Heart left ventricle (tissue), 16 donors: ENCODE results near the gene KIFC1. TPM values are rescaled to one million over a fixed set of nuclear protein-coding genes. Genes with fewer than 3 reads are reported as not detected.
A peak's percentile ranks its signal among the peaks of the same experiment; 100 is the strongest.

Experiments used
- ATAC-seq, 4 donors: fragments of 200-7000 bp; cut with Tn5 transposase; one replicate each; pipeline ENCODE4 v1.9.1; 2020 to 2022; ENCODE audit warnings: moderate library complexity in 4 of 4, mild to moderate bottlenecking in 3 of 4, moderate number of reproducible peaks in 1 of 4
- DNase-seq, 5 donors: peaks; one replicate each; pipeline ENCODE4 v3.0.0-alpha.2; 2020
- H3K27ac ChIP-seq, 12 donors: fragments of 200-600 bp; sonication (generic) in 4 of 12; one replicate each; pipeline versions ENCODE4 v1.5.0 to v1.8.0; 2016 to 2022; ENCODE audit warnings: mild to moderate bottlenecking in 2 of 12
- H3K27me3 ChIP-seq, 9 donors: fragments of 200-600 bp; sonication (generic) in 2 of 9; one replicate each; pipeline versions ENCODE4 v1.5.1 to v1.8.0; 2016 to 2022; ENCODE audit warnings: mild to moderate bottlenecking in 3 of 9
- H3K36me3 ChIP-seq, 9 donors: fragments of 200-600 bp; sonication (generic) in 2 of 9; one replicate each; pipeline versions ENCODE4 v1.5.0 to v1.8.0; 2018 to 2022; ENCODE audit warnings: mild to moderate bottlenecking in 2 of 9
- H3K4me1 ChIP-seq, 12 donors: fragments of 200-600 bp; sonication (generic) in 4 of 12; one replicate each; pipeline versions ENCODE4 v1.5.0 to v1.8.0; 2016 to 2022; ENCODE audit warnings: mild to moderate bottlenecking in 3 of 12
- H3K4me3 ChIP-seq, 12 donors: fragments of 200-600 bp; sonication (generic) in 4 of 12; one replicate each; pipeline versions ENCODE4 v1.5.0 to v1.8.0; 2017 to 2022; ENCODE audit warnings: mild to moderate bottlenecking in 9 of 12, moderate library complexity in 4 of 12
- H3K9me3 ChIP-seq, 12 donors: fragments of 200-600 bp; sonication (generic) in 4 of 12; one replicate each; pipeline versions ENCODE4 v1.5.0 to v1.8.0; 2016 to 2022; ENCODE audit warnings: mild to moderate bottlenecking in 1 of 12
- POLR2A ChIP-seq, 2 donors: fragments of 450-650 bp; IDR thresholded peaks; one replicate each; pipeline ENCODE4 v1.6.1; 2017; ENCODE audit warnings: antibody characterized with exemption in 2 of 2, mild to moderate bottlenecking in 2 of 2, moderate library complexity in 2 of 2
- WGBS, 4 donors: extraction: QIAGEN DNeasy Blood & Tissue Kit in 2 of 4; methylation state at CpG; one replicate each; pipeline versions ENCODE4 v1.1.5 to v1.1.7; 2013 to 2018; 5-methylcytosine and 5-hydroxymethylcytosine counted together
- intact Hi-C, 10 donors: fragments of 100-400 bp; cut with DNase I; formaldehyde crosslinking; loops; one replicate each; pipeline versions ENCODE4 v1.11.1 to v1.14.2; 2022
- polyA plus RNA-seq, 2 donors: library from polyadenylated mRNA; stranded (reverse); fragments of 200-250 nt; gene quantifications; one replicate each; pipeline ENCODE4 v1.2.3, GENCODE V29; 2013
- total RNA-seq, 9 donors: library from RNA; depleted of rRNA in 2 of 9; stranded (reverse); fragments of >200 nt in 2 of 9; fragmentation: NEBNext Ultra II Directional in 3 of 9; extraction: Animal tissue kit (Norgen Biotek cat#: 25700) in 3 of 9; gene quantifications; one replicate each; pipeline versions ENCODE4 v1.1.0 to v1.2.4, GENCODE V29; 2016 to 2023
- TF ChIP-seq, protein P1 (sequence below), 12 donors: fragments of 200-600 bp; sonication (generic) in 4 of 12; IDR thresholded peaks; one replicate each; pipeline versions ENCODE4 v1.5.0 to v1.8.0; 2018 to 2022; ENCODE audit warnings: antibody characterized with exemption in 12 of 12, mild to moderate bottlenecking in 5 of 12
- donor health status: ischemic (EF 13 %, LVEDD 7.1; RV severe dilation, severe dysfunction).
- donor health status: healthy with polysubstance abuse.
- donor health status: DM: no; HTN: yes; CAD: no.
- donor health status: DM: no; HTN: no; CAD: no.
- donor health status: ischemic (EF 25% LVEDD 6.9; RV normal size, moderate dysfunction).
- donor health status: ischemic (EF 25% LVEDD 5.7; RV mildly dilated, moderate dysfunction).
- donor health status: healthy.
- donor health status: DM: yes; HTN: yes; CAD: no.
- donor health status: ischemic (EF 35%, LVEDD 5.7; RV mildly dilated, moderate dysfunction).
- donor health status: nonischemic (EF 11% LVEDD 7.7; RV severe dilation, severe dysfunction).
- donor health status: DM: yes; HTN: yes; CAD: no.
- donor health status: PGD.
- donor health status: ischemic (EF 29% LVEDD 5.4; RV normal size, mild dysfunction).
- donor health status: nonischemic (EF 23%, LVEDD 6.1; RV moderate dilation, normal function).

The KIFC1 gene
- total and polyA plus RNA-seq, 11 donors: 0.04 to 7.0 (median 0.69) TPM; not detected in 3

DNA sequence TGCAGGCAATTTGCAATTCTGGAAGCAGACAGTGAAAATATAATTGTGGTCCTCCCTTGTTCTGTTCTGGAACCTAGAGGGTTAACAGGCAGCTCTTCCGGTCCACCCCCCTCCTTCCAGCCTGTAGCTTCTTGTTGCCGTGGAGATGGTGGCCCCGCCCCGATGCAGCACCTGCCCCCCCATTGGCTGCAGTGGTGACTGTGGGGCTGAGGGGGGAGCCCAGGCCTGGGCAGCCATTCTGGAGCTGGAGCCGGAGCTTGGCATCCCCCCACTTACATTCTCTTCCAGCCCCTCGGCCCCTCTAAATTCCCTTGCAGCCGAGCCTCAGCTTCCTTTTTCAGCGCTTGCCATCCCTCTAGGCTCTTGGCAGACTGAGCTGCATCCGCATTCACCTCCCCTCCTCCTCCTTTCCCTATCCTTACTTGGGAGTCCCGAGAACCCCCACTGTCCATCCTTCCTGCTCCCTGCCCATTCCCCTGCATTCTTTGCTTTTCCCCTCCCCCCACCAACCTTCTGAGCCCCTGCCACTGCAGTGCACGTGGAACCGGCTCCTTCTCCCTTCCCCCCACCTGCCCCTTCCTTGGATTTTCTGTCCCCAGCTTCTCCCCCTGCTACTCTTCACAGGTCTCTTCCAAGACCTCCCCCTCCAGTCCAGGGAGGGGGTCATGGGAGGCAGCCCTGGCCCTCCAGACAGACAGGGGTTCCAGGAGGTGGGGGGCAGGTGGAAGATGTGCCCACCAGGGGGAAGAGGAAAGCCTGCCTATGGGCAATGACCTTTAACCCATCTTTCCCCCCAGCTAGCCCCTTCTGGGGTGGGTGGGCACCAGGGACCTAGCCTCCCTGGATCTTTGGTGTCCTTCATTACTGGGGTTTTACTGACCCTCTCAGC lies 39.6 kb downstream of the KIFC1 start:
- intact Hi-C loops: no loop called here

DNA sequence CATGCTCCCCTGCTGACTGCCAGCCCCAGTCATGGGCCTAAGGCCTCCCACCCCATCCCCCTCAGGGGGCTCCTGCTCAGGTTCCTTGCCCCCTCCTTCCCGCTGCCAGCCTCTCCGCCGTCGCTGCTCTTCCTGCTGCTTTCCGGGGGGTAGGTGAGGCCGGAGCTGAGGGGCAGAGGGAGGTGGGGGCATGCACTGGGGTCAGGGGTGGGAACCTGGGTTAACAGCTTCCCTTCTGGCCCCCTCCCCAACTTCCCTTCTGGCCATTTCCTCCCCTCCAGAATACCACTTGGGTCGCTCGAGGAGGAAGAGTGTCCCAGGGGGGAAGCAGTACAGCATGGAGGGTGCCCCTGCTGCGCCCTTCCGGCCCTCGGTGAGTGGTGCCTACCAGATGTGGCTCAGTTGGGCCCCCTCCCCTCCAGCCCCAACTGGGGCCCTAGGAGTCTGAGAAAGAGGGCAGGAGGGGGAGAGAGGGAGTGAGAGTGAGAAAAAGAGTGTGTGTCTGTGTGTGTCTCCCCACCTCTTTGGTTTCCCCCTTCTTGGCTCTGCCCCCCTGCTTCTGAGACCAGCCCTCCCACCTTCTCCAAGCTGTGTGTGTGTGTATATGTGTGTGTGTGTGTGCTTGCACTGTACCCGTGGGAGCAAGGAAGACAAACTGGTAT lies 40.4 kb downstream of the KIFC1 start:
- Histone ChIP-seq H3K9me3 (no peaks in the 10 kb centered on the region), H3K36me3 (peaks cover 0 to 22% (median 19%) of the 10 kb centered on the region in 9 donors), H3K4me3 (no peak overlapping the region), H3K27ac (peak overlapping the region in 3 of 12 donors; percentile 18 to 75 (median 71)), H3K4me1 (peaks cover 0 to 62% (median 38%) of the 10 kb centered on the region in 12 donors), H3K27me3 (no peaks in the 10 kb centered on the region)
- ATAC-seq (no peak), DNase-seq (peak in 1 of 5 donors; percentile 17)
- 59 to 74% (median 64%) methylated on average over 7 to 12 of the region's 12 CpGs for WGBS, 4 donors
- intact Hi-C loops: no loop called here
- TF ChIP-seq, protein P1, sequence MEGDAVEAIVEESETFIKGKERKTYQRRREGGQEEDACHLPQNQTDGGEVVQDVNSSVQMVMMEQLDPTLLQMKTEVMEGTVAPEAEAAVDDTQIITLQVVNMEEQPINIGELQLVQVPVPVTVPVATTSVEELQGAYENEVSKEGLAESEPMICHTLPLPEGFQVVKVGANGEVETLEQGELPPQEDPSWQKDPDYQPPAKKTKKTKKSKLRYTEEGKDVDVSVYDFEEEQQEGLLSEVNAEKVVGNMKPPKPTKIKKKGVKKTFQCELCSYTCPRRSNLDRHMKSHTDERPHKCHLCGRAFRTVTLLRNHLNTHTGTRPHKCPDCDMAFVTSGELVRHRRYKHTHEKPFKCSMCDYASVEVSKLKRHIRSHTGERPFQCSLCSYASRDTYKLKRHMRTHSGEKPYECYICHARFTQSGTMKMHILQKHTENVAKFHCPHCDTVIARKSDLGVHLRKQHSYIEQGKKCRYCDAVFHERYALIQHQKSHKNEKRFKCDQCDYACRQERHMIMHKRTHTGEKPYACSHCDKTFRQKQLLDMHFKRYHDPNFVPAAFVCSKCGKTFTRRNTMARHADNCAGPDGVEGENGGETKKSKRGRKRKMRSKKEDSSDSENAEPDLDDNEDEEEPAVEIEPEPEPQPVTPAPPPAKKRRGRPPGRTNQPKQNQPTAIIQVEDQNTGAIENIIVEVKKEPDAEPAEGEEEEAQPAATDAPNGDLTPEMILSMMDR (IDR thresholded peaks at IDR 0.05): no peak
- TF ChIP-seq POLR2A (IDR thresholded peaks at IDR 0.05): no peak

More for the DNA sequence above, 39.6 kb downstream of the KIFC1 start:
- Histone ChIP-seq H3K4me1 (peaks cover 0 to 69% (median 45%) of the 10 kb centered on the region in 12 donors), H3K27ac (peak overlapping the region in 2 of 12 donors; percentile 18 to 75), H3K36me3 (peaks cover 0 to 15% (median 12%) of the 10 kb centered on the region in 9 donors), H3K4me3 (peak overlapping the region in 2 of 12 donors; percentile 10 to 28), H3K27me3 (no peaks in the 10 kb centered on the region), H3K9me3 (no peaks in the 10 kb centered on the region)
- DNase-seq (peak in 4 of 5 donors; percentile 55 to 66 (median 60)), ATAC-seq (peak in 1 of 4 donors; percentile 28)
- 7 to 12% (median 8%) methylated on average over 12 of the region's 12 CpGs for WGBS, 4 donors
- TF ChIP-seq, protein P1 (IDR thresholded peaks at IDR 0.05): no peak
- TF ChIP-seq POLR2A (IDR thresholded peaks at IDR 0.05): no peak

DNA sequence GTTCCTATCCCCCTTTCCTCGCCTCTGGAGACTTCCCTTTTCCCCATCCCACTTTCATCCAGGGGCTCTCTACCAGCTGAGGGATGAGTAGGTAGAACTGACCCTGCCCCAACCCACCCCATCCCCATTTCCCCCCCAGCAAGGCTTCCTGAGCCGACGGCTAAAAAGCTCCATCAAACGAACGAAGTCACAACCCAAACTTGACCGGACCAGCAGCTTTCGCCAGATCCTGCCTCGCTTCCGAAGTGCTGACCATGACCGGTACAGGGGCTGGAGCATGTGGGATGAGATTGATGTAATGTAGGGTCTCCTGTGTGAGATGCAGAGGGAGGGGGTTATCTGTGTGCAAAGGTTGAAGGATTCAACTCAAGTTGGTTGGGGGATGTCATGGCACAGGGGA lies 40.9 kb downstream of the KIFC1 start:
- ATAC-seq: no peak
- no peak overlapping the region for H3K4me3 ChIP-seq
- H3K27ac ChIP-seq: peak overlapping the region in 4 of 12 donors; percentile 71 to 83 (median 73)
- H3K4me1 ChIP-seq: peaks cover 0 to 56% (median 34%) of the 10 kb centered on the region in 12 donors
- H3K27me3 ChIP-seq: no peaks in the 10 kb centered on the region
- no peaks in the 10 kb centered on the region for H3K9me3 ChIP-seq
- peak in 1 of 5 donors; percentile 21 for DNase-seq
- H3K36me3 ChIP-seq: peaks cover 0 to 28% (median 25%) of the 10 kb centered on the region in 9 donors
- intact Hi-C loops: no loop called here
- 68 to 89% (median 85%) methylated on average over 10 of the region's 10 CpGs for whole genome bisulfite sequencing, 4 donors
- TF ChIP-seq POLR2A (IDR thresholded peaks at IDR 0.05): no peak
- TF ChIP-seq, protein P1 (IDR thresholded peaks at IDR 0.05): no peak
